ENCODE results near the gene SHOX.
"Not testable (repeated sequence)": the region's sequence is repeated elsewhere in the genome, so short reads cannot be mapped to it uniquely, and the experiment has no call there.

SHOX gene

DNA sequence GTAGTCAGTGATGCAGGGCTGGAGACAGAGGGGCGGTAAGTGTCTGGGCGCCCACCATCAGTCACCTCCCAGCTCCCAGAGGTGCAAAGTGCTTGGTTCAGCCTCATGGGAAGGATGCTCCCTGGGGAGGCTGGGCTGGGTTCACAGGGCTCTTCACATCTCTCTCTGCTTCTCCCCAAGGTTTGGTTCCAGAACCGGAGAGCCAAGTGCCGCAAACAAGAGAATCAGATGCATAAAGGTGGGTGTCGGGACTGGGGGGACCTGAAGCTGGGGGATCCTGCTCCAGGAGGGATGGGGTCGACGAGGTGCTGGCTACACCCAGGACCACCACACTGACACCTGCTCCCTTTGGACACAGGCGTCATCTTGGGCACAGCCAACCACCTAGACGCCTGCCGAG, 10.1 kb downstream of the SHOX start:
- Mint-ChIP-seq H3K27ac (no peak overlapping the region), H3K9me3 (no peaks in the 10 kb centered on the region), H3K4me3 (no peak overlapping the region), H3K4me1 (ENCODE audit: low read depth) (peaks cover 10% of the 10 kb centered on the region), H3K36me3 (ENCODE audit: low read depth) (no peaks in the 10 kb centered on the region), H3K27me3 (peaks cover 76% of the 10 kb centered on the region)
- DNase-seq: no peak

DNA sequence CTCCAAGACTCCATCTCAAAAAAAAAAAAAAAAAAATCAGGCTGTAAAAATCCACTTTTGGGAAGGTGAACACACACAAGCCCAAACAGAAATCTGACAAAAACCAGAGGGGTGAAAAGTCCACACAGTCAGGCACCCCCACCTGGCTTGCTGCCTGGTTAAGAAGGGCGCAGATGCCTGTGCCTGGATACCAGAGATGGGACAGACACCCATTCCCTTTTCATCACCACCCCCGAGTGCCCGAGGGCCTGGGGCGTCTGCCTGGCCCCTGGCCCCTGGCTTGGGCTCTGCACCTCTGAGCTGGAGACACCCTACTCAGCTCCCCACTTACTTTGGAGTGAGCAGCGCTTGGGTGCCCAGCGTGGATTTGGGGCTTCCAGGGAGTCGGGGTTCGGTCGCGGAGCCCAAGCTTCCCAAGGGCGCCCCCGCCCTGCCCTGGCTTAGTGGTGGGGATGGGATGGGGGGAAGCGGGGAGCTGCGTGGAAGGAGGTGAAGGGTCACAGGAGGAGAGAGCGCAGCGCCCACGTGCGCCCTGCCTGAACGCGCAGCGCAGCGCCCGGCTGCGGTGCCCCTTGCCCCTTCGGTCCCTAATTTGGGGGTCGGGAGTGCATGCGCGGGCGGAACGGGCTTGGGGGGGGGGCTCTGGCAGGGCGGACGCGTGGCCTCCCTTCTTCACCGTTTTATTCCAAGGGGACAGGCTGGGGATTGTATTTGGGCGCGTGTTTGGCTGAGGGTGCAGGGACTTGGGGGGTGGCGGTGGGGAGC, 11.3 kb downstream of the SHOX start:
- Mint-ChIP-seq H3K27me3 (peaks cover 80% of the 10 kb centered on the region), H3K9me3 (no peaks in the 10 kb centered on the region), H3K4me3 (no peak overlapping the region), H3K4me1 (ENCODE audit: low read depth) (peaks cover 10% of the 10 kb centered on the region), H3K27ac (no peak overlapping the region), H3K36me3 (ENCODE audit: low read depth) (no peaks in the 10 kb centered on the region)
- no peak for DNase-seq

DNA sequence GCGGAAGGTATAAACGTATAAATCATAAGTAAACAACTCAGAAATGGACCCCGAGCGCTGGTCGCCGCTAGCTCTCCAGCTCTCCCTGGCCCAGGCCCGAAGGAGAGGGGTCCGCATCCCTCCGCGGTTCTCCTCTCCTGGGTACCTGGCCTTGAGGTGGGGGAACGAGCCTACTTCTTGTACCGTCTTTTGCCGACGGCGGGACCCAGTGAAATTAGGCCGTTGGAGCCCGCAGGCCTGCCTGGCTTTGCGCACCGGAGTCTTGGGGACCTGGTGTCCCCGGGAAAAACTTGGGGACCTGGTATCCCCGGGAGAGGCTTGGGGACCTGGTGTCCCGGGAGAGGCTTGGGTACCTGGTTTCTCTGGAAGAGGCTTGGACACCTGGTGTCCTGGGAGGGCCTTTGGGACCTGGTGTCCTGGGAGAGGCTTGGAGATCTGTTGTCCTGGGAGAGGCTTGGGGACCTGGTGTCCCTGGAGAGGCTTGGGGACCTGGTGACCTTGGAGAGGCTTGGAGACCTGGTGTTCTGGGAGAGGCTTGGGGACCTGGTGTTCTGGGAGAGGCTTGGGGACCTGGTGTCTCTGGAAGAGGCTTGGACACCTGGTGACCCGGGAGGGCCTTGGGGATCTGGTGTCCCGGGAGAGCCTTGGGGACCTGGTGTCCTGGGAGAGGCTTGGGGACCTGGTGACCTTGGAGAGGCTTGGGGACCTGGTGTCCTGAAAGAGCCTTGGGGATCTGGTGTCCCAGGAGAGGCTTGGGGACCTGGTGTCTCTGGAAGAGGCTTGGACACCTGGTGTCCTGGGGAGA, 12.0 kb downstream of the SHOX start:
- Mint-ChIP-seq H3K4me3 (no peak overlapping the region), H3K9me3 (no peaks in the 10 kb centered on the region), H3K36me3 (ENCODE audit: low read depth) (no peaks in the 10 kb centered on the region), H3K4me1 (ENCODE audit: low read depth) (peaks cover 6% of the 10 kb centered on the region), H3K27me3 (peaks cover 73% of the 10 kb centered on the region), H3K27ac (no peak overlapping the region)
- no peak for DNase-seq

DNA sequence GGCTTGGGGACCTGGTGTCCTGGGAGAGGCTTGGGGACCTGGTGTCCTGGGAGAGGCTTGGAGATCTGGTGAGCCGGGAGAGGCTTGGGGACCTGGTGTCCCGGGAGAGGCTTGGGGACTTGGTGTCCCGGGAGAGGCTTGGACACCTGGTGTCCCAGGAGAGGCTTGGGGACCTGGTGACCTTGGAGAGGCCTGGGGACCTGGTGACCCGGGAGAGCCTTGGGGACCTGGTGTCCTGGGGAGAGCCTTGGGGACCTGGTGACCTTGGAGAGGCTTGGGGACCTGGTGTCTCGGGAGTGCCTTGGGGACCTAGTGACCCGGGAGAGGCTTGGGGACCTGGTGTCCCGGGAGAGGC, 12.6 kb downstream of the SHOX start:
- no peak overlapping the region for H3K4me3 Mint-ChIP-seq
- H3K27ac Mint-ChIP-seq: no peak overlapping the region
- no peaks in the 10 kb centered on the region for H3K36me3 Mint-ChIP-seq (ENCODE audit: low read depth)
- H3K9me3 Mint-ChIP-seq: no peaks in the 10 kb centered on the region
- peaks cover 67% of the 10 kb centered on the region for H3K27me3 Mint-ChIP-seq
- no peak for DNase-seq
- H3K4me1 Mint-ChIP-seq (ENCODE audit: low read depth): peaks cover under 1% of the 10 kb centered on the region

DNA sequence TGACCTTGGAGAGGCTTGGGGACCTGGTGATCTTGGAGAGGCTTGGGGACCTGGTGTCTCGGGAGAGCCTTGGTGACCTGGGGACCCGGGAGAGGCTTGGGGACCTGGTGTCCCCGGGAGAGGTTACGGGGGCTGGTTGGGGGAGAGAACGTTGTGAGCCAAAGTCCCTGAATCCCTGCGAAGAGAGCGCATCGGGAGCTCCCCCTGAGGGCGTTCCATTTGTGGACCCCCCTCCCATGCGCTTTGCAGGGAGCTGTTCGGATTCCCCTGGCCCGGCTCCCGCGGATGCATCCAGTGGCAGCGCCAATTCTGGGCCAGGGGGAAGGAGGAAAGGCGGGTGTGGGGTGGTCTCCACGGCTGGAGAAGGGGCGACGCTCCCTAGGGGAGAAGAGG, 13.3 kb downstream of the SHOX start:
- no peaks in the 10 kb centered on the region for H3K4me1 Mint-ChIP-seq (ENCODE audit: low read depth)
- H3K4me3 Mint-ChIP-seq: no peak overlapping the region
- peaks cover 60% of the 10 kb centered on the region for H3K27me3 Mint-ChIP-seq
- no peaks in the 10 kb centered on the region for H3K36me3 Mint-ChIP-seq (ENCODE audit: low read depth)
- no peak overlapping the region for H3K27ac Mint-ChIP-seq
- no peaks in the 10 kb centered on the region for H3K9me3 Mint-ChIP-seq
- DNase-seq: no peak

DNA sequence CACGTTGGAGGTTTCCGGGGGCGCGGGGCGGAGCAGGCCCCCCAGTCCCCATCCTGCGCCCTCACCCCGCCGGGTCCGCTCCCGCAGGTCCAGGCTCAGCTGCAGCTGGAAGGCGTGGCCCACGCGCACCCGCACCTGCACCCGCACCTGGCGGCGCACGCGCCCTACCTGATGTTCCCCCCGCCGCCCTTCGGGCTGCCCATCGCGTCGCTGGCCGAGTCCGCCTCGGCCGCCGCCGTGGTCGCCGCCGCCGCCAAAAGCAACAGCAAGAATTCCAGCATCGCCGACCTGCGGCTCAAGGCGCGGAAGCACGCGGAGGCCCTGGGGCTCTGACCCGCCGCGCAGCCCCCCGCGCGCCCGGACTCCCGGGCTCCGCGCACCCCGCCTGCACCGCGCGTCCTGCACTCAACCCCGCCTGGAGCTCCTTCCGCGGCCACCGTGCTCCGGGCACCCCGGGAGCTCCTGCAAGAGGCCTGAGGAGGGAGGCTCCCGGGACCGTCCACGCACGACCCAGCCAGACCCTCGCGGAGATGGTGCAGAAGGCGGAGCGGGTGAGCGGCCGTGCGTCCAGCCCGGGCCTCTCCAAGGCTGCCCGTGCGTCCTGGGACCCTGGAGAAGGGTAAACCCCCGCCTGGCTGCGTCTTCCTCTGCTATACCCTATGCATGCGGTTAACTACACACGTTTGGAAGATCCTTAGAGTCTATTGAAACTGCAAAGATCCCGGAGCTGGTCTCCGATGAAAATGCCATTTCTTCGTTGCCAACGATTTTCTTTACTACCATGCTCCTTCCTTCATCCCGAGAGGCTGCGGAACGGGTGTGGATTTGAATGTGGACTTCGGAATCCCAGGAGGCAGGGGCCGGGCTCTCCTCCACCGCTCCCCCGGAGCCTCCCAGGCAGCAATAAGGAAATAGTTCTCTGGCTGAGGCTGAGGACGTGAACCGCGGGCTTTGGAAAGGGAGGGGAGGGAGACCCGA, 14.0 kb downstream of the SHOX start:
- Mint-ChIP-seq H3K36me3 (ENCODE audit: low read depth) (no peaks in the 10 kb centered on the region), H3K9me3 (no peaks in the 10 kb centered on the region), H3K4me1 (ENCODE audit: low read depth) (no peaks in the 10 kb centered on the region), H3K27ac (no peak overlapping the region), H3K27me3 (peaks cover 56% of the 10 kb centered on the region), H3K4me3 (no peak overlapping the region)
- DNase-seq: no peak

DNA sequence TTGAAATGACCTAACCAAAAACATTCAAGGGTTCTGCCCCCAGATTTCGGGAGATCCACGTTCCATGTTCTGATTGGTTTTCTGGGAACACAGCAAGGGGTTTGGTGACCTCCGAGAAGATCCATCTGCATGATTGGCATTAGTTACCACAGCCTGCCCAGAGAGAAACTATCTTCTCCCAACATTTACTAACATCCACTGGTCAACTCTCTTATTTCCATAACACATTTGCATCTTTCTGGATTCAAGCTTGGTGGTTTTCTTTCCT, 15.6 kb downstream of the SHOX start:
- no peak overlapping the region for H3K4me3 Mint-ChIP-seq

DNA sequence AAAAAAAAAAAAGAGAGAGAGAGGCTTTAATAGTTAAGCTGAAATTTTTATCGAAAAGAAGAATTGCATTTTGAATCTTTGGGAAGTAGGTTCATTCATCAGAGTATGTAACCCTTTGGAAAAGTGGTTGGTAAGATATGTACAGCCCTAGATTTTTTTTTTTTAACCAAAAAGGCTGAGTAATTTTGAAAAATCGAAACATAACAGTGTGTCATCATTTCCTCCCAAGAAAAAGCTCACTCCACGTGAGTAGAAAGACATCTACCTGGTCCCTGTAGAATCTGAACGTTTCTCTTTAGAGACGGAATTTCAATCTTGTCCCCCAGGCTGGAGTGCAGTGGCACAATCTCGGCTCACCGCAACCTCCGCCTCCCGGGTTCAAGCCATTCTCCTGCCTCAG, 16.2 kb downstream of the SHOX start:
- no peaks in the 10 kb centered on the region for H3K9me3 Mint-ChIP-seq
- no peaks in the 10 kb centered on the region for H3K4me1 Mint-ChIP-seq (ENCODE audit: low read depth)
- no peak for DNase-seq
- no peak overlapping the region for H3K27ac Mint-ChIP-seq
- no peaks in the 10 kb centered on the region for H3K36me3 Mint-ChIP-seq (ENCODE audit: low read depth)
- peaks cover 40% of the 10 kb centered on the region for H3K27me3 Mint-ChIP-seq
- H3K4me3 Mint-ChIP-seq: no peak overlapping the region

More for the DNA sequence above, 15.6 kb downstream of the SHOX start:
- no peaks in the 10 kb centered on the region for H3K4me1 Mint-ChIP-seq (ENCODE audit: low read depth)
- no peaks in the 10 kb centered on the region for H3K36me3 Mint-ChIP-seq (ENCODE audit: low read depth)
- H3K27me3 Mint-ChIP-seq: peaks cover 44% of the 10 kb centered on the region
- H3K9me3 Mint-ChIP-seq: no peaks in the 10 kb centered on the region
- H3K27ac Mint-ChIP-seq: no peak overlapping the region
- no peak for DNase-seq

DNA sequence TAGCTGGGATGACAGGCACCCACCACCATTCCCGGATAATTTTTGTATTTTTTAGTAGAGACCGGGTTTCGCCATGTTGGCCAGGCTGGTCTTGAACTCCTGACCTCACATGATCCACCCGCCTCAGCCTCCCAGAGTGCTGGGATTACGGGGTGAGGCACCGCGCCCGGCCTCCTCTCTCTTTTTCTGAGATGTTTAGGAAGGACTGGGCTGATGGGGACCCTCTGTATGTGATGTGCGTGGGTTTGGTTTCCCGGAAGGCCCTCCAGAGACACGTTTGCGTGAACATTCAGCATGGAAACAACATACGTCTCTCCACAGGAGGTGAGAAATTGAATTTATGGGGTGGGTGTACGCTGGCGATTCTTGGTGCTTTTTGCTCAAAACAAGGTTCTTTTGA, 18.6 kb downstream of the SHOX start:
- no peaks in the 10 kb centered on the region for H3K9me3 Mint-ChIP-seq
- H3K4me3 Mint-ChIP-seq: no peak overlapping the region
- H3K4me1 Mint-ChIP-seq (ENCODE audit: low read depth): no peaks in the 10 kb centered on the region
- no peak overlapping the region for H3K27ac Mint-ChIP-seq
- no peaks in the 10 kb centered on the region for H3K36me3 Mint-ChIP-seq (ENCODE audit: low read depth)
- peaks cover 23% of the 10 kb centered on the region for H3K27me3 Mint-ChIP-seq
- DNase-seq: no peak

DNA sequence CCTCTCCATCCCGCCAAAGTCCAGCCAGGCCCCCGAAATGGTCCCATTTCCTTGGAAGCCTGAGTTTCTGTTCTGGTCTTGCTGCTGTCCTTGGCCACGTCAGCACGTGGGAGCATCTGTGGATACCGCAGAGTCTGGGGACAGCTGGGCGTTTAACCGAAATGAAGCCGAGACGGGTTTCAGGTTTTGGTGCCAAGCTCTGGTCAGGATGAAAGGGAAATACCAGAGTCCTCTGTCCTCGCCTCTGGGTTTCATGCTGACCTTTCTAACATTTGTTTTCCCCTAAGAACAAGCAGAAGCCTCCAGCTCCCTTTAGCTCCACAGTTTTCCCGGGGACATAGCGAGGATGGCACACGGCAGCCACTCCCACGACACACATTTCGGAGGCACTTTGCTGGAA, 19.7 kb downstream of the SHOX start:
- Mint-ChIP-seq H3K4me3 (no peak overlapping the region), H3K27ac (no peak overlapping the region), H3K9me3 (no peaks in the 10 kb centered on the region)

DNA sequence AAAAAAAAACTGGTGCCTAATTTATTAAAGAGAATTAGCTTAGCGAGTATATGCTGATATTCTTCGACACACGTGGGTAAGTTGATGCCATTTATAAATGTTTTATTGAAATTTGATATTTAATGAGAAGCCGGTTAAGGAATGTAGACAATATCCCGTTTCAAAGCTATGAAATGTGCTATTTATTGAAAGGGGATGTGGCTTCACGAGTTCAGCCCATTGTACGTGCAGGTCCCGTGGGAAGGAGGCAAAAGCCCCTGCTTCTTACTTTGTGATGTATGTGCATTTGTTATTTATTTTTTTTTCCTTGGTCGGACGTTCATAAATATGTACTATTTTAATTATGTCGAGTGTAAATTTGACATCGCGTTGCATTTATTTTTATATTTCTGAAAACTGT, 20.2 kb downstream of the SHOX start:
- H3K4me1 Mint-ChIP-seq (ENCODE audit: low read depth): no peaks in the 10 kb centered on the region
- no peak for DNase-seq
- no peaks in the 10 kb centered on the region for H3K9me3 Mint-ChIP-seq
- H3K27me3 Mint-ChIP-seq: peaks cover 13% of the 10 kb centered on the region
- H3K36me3 Mint-ChIP-seq (ENCODE audit: low read depth): no peaks in the 10 kb centered on the region
- H3K4me3 Mint-ChIP-seq: no peak overlapping the region
- no peak overlapping the region for H3K27ac Mint-ChIP-seq

More for the DNA sequence above, 19.7 kb downstream of the SHOX start:
- Mint-ChIP-seq H3K27me3 (peaks cover 15% of the 10 kb centered on the region), H3K36me3 (ENCODE audit: low read depth) (no peaks in the 10 kb centered on the region), H3K4me1 (ENCODE audit: low read depth) (no peaks in the 10 kb centered on the region)
- DNase-seq: no peak

DNA sequence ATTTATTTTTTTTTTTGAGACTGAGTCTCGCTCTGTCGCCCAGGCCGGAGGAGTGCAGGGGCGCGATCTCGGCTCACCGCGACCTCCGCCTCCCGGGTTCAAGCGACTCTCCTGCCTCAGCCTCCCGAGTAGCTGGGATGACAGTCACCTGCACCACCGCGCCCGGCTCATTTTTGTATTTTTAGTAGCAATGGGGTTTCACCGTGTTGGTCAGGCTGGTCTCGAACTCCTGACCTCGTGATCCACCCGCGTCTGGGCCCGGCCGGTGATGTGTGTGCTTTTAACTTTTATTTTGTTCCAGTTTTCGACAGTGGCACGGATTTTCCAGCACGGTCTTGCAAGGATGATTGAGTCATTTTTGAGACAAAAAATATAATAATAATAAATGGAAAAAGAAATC, 21.3 kb downstream of the SHOX start:
- H3K27me3 Mint-ChIP-seq; H3K4me1 Mint-ChIP-seq (ENCODE audit: low read depth); H3K4me3 Mint-ChIP-seq; H3K36me3 Mint-ChIP-seq (ENCODE audit: low read depth); H3K9me3 Mint-ChIP-seq; H3K27ac Mint-ChIP-seq; DNase-seq: not testable (repeated sequence)

DNA sequence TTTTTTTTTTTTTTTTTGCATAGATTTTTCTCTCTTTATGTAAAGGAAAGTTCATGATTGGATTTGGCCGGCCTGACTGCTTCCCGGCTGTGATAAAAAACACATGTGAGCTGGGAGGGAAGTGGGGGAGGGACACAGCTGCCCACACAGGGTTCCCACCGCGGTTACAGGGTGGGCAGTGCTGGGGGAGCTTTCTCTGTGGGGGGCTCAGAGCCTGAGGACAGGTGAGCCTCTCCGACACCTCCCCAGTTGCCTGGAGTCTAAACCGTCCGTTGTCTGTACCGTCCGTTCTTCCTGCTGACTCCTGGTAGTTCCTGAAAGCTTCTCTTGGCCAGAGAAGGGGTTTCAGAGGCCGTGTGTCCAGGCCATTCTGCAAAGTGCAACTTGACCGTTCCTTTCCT, 21.8 kb downstream of the SHOX start:
- no peak for DNase-seq
- no peak overlapping the region for H3K4me3 Mint-ChIP-seq
- H3K36me3 Mint-ChIP-seq (ENCODE audit: low read depth): no peaks in the 10 kb centered on the region
- no peak overlapping the region for H3K27ac Mint-ChIP-seq
- no peaks in the 10 kb centered on the region for H3K4me1 Mint-ChIP-seq (ENCODE audit: low read depth)
- peaks cover 5% of the 10 kb centered on the region for H3K27me3 Mint-ChIP-seq
- H3K9me3 Mint-ChIP-seq: no peaks in the 10 kb centered on the region

DNA sequence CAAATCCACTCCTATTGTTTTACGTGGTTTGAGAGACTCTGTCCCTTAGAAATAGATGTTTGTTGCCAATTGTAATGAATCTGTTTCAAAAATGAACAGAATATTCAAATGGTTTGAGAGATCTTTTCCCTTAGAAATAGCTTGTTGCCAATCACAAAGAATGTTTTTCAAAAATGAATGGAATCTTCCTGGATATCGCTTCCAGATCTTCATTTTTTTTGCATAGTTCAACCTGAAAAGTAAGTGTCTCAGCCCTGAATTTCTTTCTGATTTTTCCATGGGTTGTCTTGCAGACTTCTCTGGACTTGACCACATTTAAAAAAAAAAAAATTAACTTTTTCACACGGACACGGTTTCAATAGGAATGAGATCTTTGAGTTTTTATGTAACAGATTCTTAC, 22.7 kb downstream of the SHOX start:
- H3K27ac Mint-ChIP-seq: no peak overlapping the region
- peaks cover 5% of the 10 kb centered on the region for H3K27me3 Mint-ChIP-seq
- H3K4me1 Mint-ChIP-seq (ENCODE audit: low read depth): no peaks in the 10 kb centered on the region
- H3K36me3 Mint-ChIP-seq (ENCODE audit: low read depth): no peaks in the 10 kb centered on the region
- no peaks in the 10 kb centered on the region for H3K9me3 Mint-ChIP-seq
- no peak for DNase-seq
- no peak overlapping the region for H3K4me3 Mint-ChIP-seq

DNA sequence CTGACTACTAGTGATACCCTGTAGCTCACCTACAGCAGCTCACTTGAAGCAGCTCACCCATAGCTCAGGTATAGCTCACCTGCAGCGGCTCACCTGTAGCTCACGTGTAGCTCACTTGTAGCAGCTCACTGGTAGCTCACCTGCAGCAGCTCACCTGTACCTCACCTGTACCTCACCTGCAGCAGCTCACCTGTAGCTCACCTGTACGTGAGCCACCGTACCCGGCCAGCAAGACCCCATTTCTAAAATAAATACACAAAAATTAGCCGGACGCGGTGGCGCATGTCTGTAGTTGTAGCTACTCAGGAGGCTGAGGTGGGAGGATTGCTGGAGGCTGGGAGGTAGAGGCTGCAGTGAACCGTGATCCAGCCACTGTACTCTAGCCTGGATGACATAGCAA, 30.6 kb downstream of the SHOX start:
- H3K4me1 Mint-ChIP-seq (ENCODE audit: low read depth): no peaks in the 10 kb centered on the region
- H3K9me3 Mint-ChIP-seq: peaks cover 6% of the 10 kb centered on the region
- H3K27me3 Mint-ChIP-seq: no peaks in the 10 kb centered on the region
- H3K4me3 Mint-ChIP-seq: no peak overlapping the region
- no peaks in the 10 kb centered on the region for H3K36me3 Mint-ChIP-seq (ENCODE audit: low read depth)
- DNase-seq: no peak
- no peak overlapping the region for H3K27ac Mint-ChIP-seq
